Prostate gland (tissue), 2 donors: ENCODE data around the gene CMPK1.

Experiments used
- CTCF ChIP-seq, 4 experiments: fragments of 200-600 bp in 2 of 4; fragments of 450-650 bp in 2 of 4; sonication (generic) in 2 of 4; IDR thresholded peaks; 1 replicate in 3 of 4; 2 replicates in 1 of 4; pipeline ENCODE4 v1.5.1; 2016 to 2019; ENCODE audit warnings: antibody characterized with exemption in 4 of 4, mild to moderate bottlenecking in 2 of 4, moderate library complexity in 2 of 4
- POLR2A ChIP-seq: fragments of 450-650 bp; IDR thresholded peaks from one replicate; pipeline ENCODE4 v1.6.1; 2016; ENCODE audit warnings: antibody characterized with exemption, mild to moderate bottlenecking
- POLR2AphosphoS5 ChIP-seq: sonication (generic); formaldehyde crosslinking; IDR thresholded peaks from one replicate; pipeline ENCODE4 v1.6.1; 2017; ENCODE audit warnings: antibody characterized with exemption

- TF ChIP-seq POLR2A (no peak), CTCF (IDR thresholded peaks at IDR 0.05) (no peak), POLR2AphosphoS5 (no peak)
These were observed 6.6 kb downstream of the CMPK1 start for GRCh38 chr1:47340227-47340626.
